ENCODE data around the gene NFX1. TPM values are rescaled to one million over a fixed set of nuclear protein-coding genes. Genes with fewer than 3 reads are reported as not detected.
"Not testable (repeated sequence)": the region's sequence is repeated elsewhere in the genome, so short reads cannot be mapped to it uniquely, and the experiment has no call there.

Gene NFX1
- total and polyA plus RNA-seq, 4 experiments from 2014 or later, result 21.2 to 64.7 (median 54.3) TPM

GRCh38 chr9:33311953-33312352 is 21.6 kb downstream of the NFX1 start:
- intact Hi-C loops (cut with micrococcal nuclease), result no loop called here
- ChIA-PET POLR2A (ENCODE audit: partially characterized antibody) (interaction anchor here (1.5 kb wide), 1 partner anchor 22 kb away, joined by 5 read pairs; the partner anchor contains the start of gene NFX1), CTCF (ENCODE audit: partially characterized antibody) (interaction anchor here (1.2 kb wide), 1 partner anchor 25 kb away, joined by 4 read pairs; no protein-coding TSS in a partner anchor)
- Histone ChIP-seq H3K9me3 (ENCODE audit: control insufficient read depth in 1 of 2, low read length in 2 of 2) (no peaks in the 10 kb centered on the region), H3K36me3 (ENCODE audit: insufficient read depth, low read length) (peaks cover 82% of the 10 kb centered on the region), H3K4me1 (ENCODE audit: insufficient read depth, low read length) (no peaks in the 10 kb centered on the region), H3K27me3 (ENCODE audit: insufficient read depth, low read length) (no peaks in the 10 kb centered on the region), H3K4me3 (ENCODE audit: low read length in 2 of 2) (no peak overlapping the region), H3K27ac (ENCODE audit: low read depth, low read length) (no peak overlapping the region)
- H3K27ac Mint-ChIP-seq, result peak overlapping the region in 1 of 7 donors; percentile 8
- peaks cover 0 to 3% (median 0%) of the 10 kb centered on the region in 8 donors for H3K9me3 Mint-ChIP-seq
- DNase-seq, result no peak
- no peaks in the 10 kb centered on the region for H3K27me3 Mint-ChIP-seq
- H3K36me3 Mint-ChIP-seq, result peaks cover 47 to 84% of the 10 kb centered on the region in 2 donors
- H3K4me1 Mint-ChIP-seq, result peaks cover 0 to 4% (median 2%) of the 10 kb centered on the region in 4 donors
- no peak overlapping the region for H3K4me3 Mint-ChIP-seq

DNA sequence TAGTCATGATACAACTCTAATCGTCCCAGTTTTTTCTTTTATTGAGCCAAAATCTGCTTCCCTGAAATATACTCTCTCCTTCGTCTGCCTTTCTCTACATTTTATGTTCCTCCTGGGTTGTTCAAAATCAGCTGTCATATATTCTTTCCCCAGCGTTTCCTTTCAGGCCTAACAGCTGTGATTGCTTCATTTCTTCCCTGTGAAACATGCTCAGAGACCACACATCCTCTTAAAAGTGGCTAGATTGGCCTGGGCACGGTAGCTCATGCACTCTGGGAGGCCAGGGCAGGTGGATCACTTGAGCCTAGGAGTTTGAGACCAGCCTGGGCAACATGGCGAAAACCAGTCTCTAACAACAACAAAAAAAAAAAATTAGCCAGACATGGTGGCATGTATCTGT is 25.1 kb downstream of the NFX1 start:
- DNase-seq, result no peak
- H3K9me3 Mint-ChIP-seq, result peaks cover 0 to 3% (median 0%) of the 10 kb centered on the region in 8 donors
- H3K36me3 Mint-ChIP-seq, result peaks cover 57 to 77% of the 10 kb centered on the region in 2 donors
- no peak overlapping the region for H3K27ac ChIP-seq (ENCODE audit: low read depth, low read length)
- H3K27ac Mint-ChIP-seq, result peak overlapping the region in 1 of 7 donors; percentile 21
- H3K4me3 Mint-ChIP-seq, result no peak overlapping the region
- POLR2A ChIA-PET (ENCODE audit: partially characterized antibody), result interaction anchor here (0.6 to 1.1 kb wide), 2 partner anchors 25 to 100 kb away, joined by 3 to 5 read pairs; partner anchors contain the start of gene NFX1
- CTCF ChIA-PET (ENCODE audit: partially characterized antibody), result interaction anchor here (1.2 kb wide), 1 partner anchor 12 kb away, joined by 3 read pairs; no protein-coding TSS in a partner anchor
- intact Hi-C loops (cut with micrococcal nuclease), result no loop called here
- H3K4me1 Mint-ChIP-seq, result peaks cover 0 to 1% (median 0%) of the 10 kb centered on the region in 4 donors
- H3K27me3 ChIP-seq (ENCODE audit: insufficient read depth, low read length), result no peaks in the 10 kb centered on the region
- H3K36me3 ChIP-seq (ENCODE audit: insufficient read depth, low read length), result peaks cover 78% of the 10 kb centered on the region
- no peak overlapping the region for H3K4me3 ChIP-seq (ENCODE audit: low read length in 2 of 2)
- no peaks in the 10 kb centered on the region for H3K27me3 Mint-ChIP-seq
- no peaks in the 10 kb centered on the region for H3K4me1 ChIP-seq (ENCODE audit: insufficient read depth, low read length)
- H3K9me3 ChIP-seq (ENCODE audit: control insufficient read depth in 1 of 2, low read length in 2 of 2), result no peaks in the 10 kb centered on the region

- H3K27me3 ChIP-seq (ENCODE audit: insufficient read depth, low read length); H3K27ac ChIP-seq (ENCODE audit: low read depth, low read length); POLR2A ChIA-PET (ENCODE audit: partially characterized antibody); H3K4me1 ChIP-seq (ENCODE audit: insufficient read depth, low read length); H3K4me1 Mint-ChIP-seq; DNase-seq; H3K4me3 ChIP-seq (ENCODE audit: low read length in 2 of 2); H3K9me3 Mint-ChIP-seq; intact Hi-C loops (cut with micrococcal nuclease); H3K9me3 ChIP-seq (ENCODE audit: control insufficient read depth in 1 of 2, low read length in 2 of 2); H3K4me3 Mint-ChIP-seq; H3K27me3 Mint-ChIP-seq; H3K27ac Mint-ChIP-seq: not testable (repeated sequence)
- H3K36me3 Mint-ChIP-seq, result peaks cover 56 to 74% of the 10 kb centered on the region in 2 donors
- H3K36me3 ChIP-seq (ENCODE audit: insufficient read depth, low read length), result peaks cover 76% of the 10 kb centered on the region
- CTCF ChIA-PET (ENCODE audit: partially characterized antibody), result interaction anchor here (1.4 kb wide), 1 partner anchor 30 kb away, joined by 6 read pairs; no protein-coding TSS in a partner anchor
Measured at GRCh38 chr9:33317136-33317535, 26.8 kb downstream of the NFX1 start.

- Mint-ChIP-seq H3K36me3 (peaks cover 60 to 74% of the 10 kb centered on the region in 2 donors), H3K4me3 (no peak overlapping the region), H3K27ac (no peak overlapping the region), H3K4me1 (no peaks in the 10 kb centered on the region), H3K9me3 (peaks cover 0 to under 1% (median 0%) of the 10 kb centered on the region in 8 donors), H3K27me3 (no peaks in the 10 kb centered on the region)
- H3K4me1 ChIP-seq (ENCODE audit: insufficient read depth, low read length), result no peaks in the 10 kb centered on the region
- H3K27me3 ChIP-seq (ENCODE audit: insufficient read depth, low read length), result no peaks in the 10 kb centered on the region
- H3K4me3 ChIP-seq (ENCODE audit: low read length in 2 of 2), result no peak overlapping the region
- intact Hi-C loops (cut with micrococcal nuclease), result no loop called here
- no peaks in the 10 kb centered on the region for H3K9me3 ChIP-seq (ENCODE audit: control insufficient read depth in 1 of 2, low read length in 2 of 2)
- H3K36me3 ChIP-seq (ENCODE audit: insufficient read depth, low read length), result peaks cover 77% of the 10 kb centered on the region
- ChIA-PET POLR2A (ENCODE audit: partially characterized antibody) (no interaction called here), CTCF (ENCODE audit: partially characterized antibody) (no interaction called here)
- DNase-seq, result no peak
- H3K27ac ChIP-seq (ENCODE audit: low read depth, low read length), result no peak overlapping the region
Measured at GRCh38 chr9:33318225-33318624, 27.9 kb downstream of the NFX1 start.

DNA sequence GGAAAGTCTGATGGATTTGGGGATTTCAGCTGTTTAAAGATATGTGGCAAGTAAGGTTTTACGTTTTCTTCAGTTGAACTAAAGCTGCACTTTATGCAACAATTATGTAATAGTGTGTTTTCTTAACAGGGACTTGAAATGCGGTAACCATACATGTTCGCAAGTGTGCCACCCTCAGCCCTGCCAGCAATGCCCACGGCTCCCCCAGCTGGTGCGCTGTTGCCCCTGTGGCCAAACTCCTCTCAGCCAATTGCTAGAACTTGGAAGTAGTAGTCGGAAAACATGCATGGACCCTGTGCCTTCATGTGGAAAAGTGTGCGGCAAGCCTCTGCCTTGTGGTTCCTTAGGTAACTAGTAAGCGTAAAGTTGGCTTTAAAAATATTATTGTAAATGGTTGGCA is 28.5 kb downstream of the NFX1 start:
- Histone ChIP-seq H3K4me1 (ENCODE audit: insufficient read depth, low read length) (no peaks in the 10 kb centered on the region), H3K9me3 (ENCODE audit: control insufficient read depth in 1 of 2, low read length in 2 of 2) (no peaks in the 10 kb centered on the region), H3K4me3 (ENCODE audit: low read length in 2 of 2) (no peak overlapping the region), H3K27ac (ENCODE audit: low read depth, low read length) (no peak overlapping the region), H3K36me3 (ENCODE audit: insufficient read depth, low read length) (peaks cover 72% of the 10 kb centered on the region), H3K27me3 (ENCODE audit: insufficient read depth, low read length) (no peaks in the 10 kb centered on the region)
- Mint-ChIP-seq H3K36me3 (peaks cover 60 to 69% of the 10 kb centered on the region in 2 donors), H3K4me1 (no peaks in the 10 kb centered on the region), H3K27ac (no peak overlapping the region), H3K27me3 (no peaks in the 10 kb centered on the region), H3K9me3 (no peaks in the 10 kb centered on the region), H3K4me3 (no peak overlapping the region)
- intact Hi-C loops (cut with micrococcal nuclease), result no loop called here
- CTCF ChIA-PET (ENCODE audit: partially characterized antibody), result interaction anchor here (1.1 kb wide), 1 partner anchor 9 kb away, joined by 3 read pairs; no protein-coding TSS in a partner anchor
- no peak for DNase-seq
- POLR2A ChIA-PET (ENCODE audit: partially characterized antibody), result no interaction called here

GRCh38 chr9:33320230-33320567 is 29.9 kb downstream of the NFX1 start:
- H3K4me1 Mint-ChIP-seq, result no peaks in the 10 kb centered on the region
- POLR2A ChIA-PET (ENCODE audit: partially characterized antibody), result interaction anchor here (0.6 kb wide), 1 partner anchor 17 kb away, joined by 3 read pairs; no protein-coding TSS in a partner anchor
- no peak for DNase-seq
- no peaks in the 10 kb centered on the region for H3K27me3 Mint-ChIP-seq
- Histone ChIP-seq H3K36me3 (ENCODE audit: insufficient read depth, low read length) (peaks cover 65% of the 10 kb centered on the region), H3K4me3 (ENCODE audit: low read length in 2 of 2) (no peak overlapping the region), H3K4me1 (ENCODE audit: insufficient read depth, low read length) (no peaks in the 10 kb centered on the region), H3K27me3 (ENCODE audit: insufficient read depth, low read length) (no peaks in the 10 kb centered on the region), H3K9me3 (ENCODE audit: control insufficient read depth in 1 of 2, low read length in 2 of 2) (no peaks in the 10 kb centered on the region), H3K27ac (ENCODE audit: low read depth, low read length) (no peak overlapping the region)
- intact Hi-C loops (cut with micrococcal nuclease), result no loop called here
- H3K4me3 Mint-ChIP-seq, result no peak overlapping the region
- CTCF ChIA-PET (ENCODE audit: partially characterized antibody), result interaction anchor here (1.5 kb wide), 1 partner anchor 34 kb away, joined by 3 read pairs; no protein-coding TSS in a partner anchor
- H3K9me3 Mint-ChIP-seq, result no peaks in the 10 kb centered on the region
- peak overlapping the region in 2 of 7 donors; percentile 31 to 37 for H3K27ac Mint-ChIP-seq
- H3K36me3 Mint-ChIP-seq, result peaks cover 65 to 68% of the 10 kb centered on the region in 2 donors

- intact Hi-C loops (cut with micrococcal nuclease), result no loop called here
Measured at GRCh38 chr9:33320568-33321261, 30.4 kb downstream of the NFX1 start.

More at GRCh38 chr9:33320568-33321261, 30.4 kb downstream of the NFX1 start:
- H3K27ac Mint-ChIP-seq, result peak overlapping the region in 4 of 7 donors; percentile 5 to 85 (median 42)
- ChIA-PET POLR2A (ENCODE audit: partially characterized antibody) (interaction anchor here (0.6 kb wide), 1 partner anchor 17 kb away, joined by 3 read pairs; no protein-coding TSS in a partner anchor), CTCF (ENCODE audit: partially characterized antibody) (interaction anchor here (1.5 kb wide), 1 partner anchor 34 kb away, joined by 3 read pairs; no protein-coding TSS in a partner anchor)
- no peaks in the 10 kb centered on the region for H3K27me3 Mint-ChIP-seq
- H3K36me3 Mint-ChIP-seq, result peaks cover 60 to 66% of the 10 kb centered on the region in 2 donors
- H3K36me3 ChIP-seq (ENCODE audit: insufficient read depth, low read length), result peaks cover 59% of the 10 kb centered on the region
- H3K4me3 ChIP-seq (ENCODE audit: low read length in 2 of 2), result no peak overlapping the region
- no peaks in the 10 kb centered on the region for H3K27me3 ChIP-seq (ENCODE audit: insufficient read depth, low read length)
- H3K9me3 ChIP-seq (ENCODE audit: control insufficient read depth in 1 of 2, low read length in 2 of 2), result no peaks in the 10 kb centered on the region
- no peaks in the 10 kb centered on the region for H3K4me1 Mint-ChIP-seq
- no peak overlapping the region for H3K27ac ChIP-seq (ENCODE audit: low read depth, low read length)
- no peak overlapping the region for H3K4me3 Mint-ChIP-seq
- no peak for DNase-seq
- H3K4me1 ChIP-seq (ENCODE audit: insufficient read depth, low read length), result no peaks in the 10 kb centered on the region
- H3K9me3 Mint-ChIP-seq, result no peaks in the 10 kb centered on the region

Measured in CD4-positive, alpha-beta memory T cell (primary cell).